K562 (cell line): ENCODE measurements around the gene TTLL11. TPM values are rescaled to one million over a fixed set of nuclear protein-coding genes. Genes with fewer than 3 reads are reported as not detected.

Source experiments
- ATAC-seq: fragments of 200-7000 bp; cut with Tn5 transposase; 3 replicates; pipeline ENCODE4 v1.9.1; 2020; ENCODE audit warnings: moderate library complexity
- BruUV-seq: library from RNA; stranded (reverse); fragments of 400-500 nt; replicated peaks from 2 replicates; lab custom pipeline; 2021; lab: Mats Ljungman, UMichigan
- CTCF ChIA-PET: fragments of 300-600 bp; formaldehyde crosslinking; extraction: SDS; loops from one replicate; lab custom pipeline; 2021; ENCODE audit warnings: low intra/inter-chr PET ratio; lab: Yijun Ruan, JAX
- POLR2A ChIA-PET: fragments of 300-600, 350-650 bp; sonication (Branson Sonifier 250); formaldehyde crosslinking; extraction: SDS; loops from one replicate; lab custom pipeline; 2021; ENCODE audit warnings: antibody characterized with exemption, inconsistent platforms; lab: Yijun Ruan, JAX
- DNase-seq, 4 experiments: peaks; one replicate each; pipeline versions ENCODE4 v3.0.0 to v3.0.0-alpha.2; 2011 to 2018; ENCODE audit warnings: low spot score in 3 of 4, mixed read lengths in 3 of 4; ENCODE audit errors: extremely low read depth in 1 of 4
- FAIRE-seq: peaks from 2 replicates; lab custom pipeline; 2011; peaks lifted over from hg19 to GRCh38; lab: Jason Lieb, UNC
- H2AFZ ChIP-seq: 2 replicates; pipeline ENCODE4 v1.6.0; 2011; ENCODE audit warnings: low read depth, low read length, control low read depth, inconsistent platforms
- H3K27ac ChIP-seq: fragments of 200-600 bp; 3 replicates; pipeline ENCODE4 v1.8.0; 2011; ENCODE audit warnings: low read depth, mild to moderate bottlenecking, control low read depth, inconsistent platforms, low read length, moderate library complexity, mixed read lengths; ENCODE audit errors: extremely low read depth
- H3K27me3 ChIP-seq, 2 experiments: fragments of 300-600 bp in 1 of 2; 2 replicates in 1 of 2; 3 replicates in 1 of 2; pipeline versions ENCODE4 v1.6.0 to v1.8.0; 2011; ENCODE audit warnings: inconsistent platforms in 2 of 2, low read length in 2 of 2, mild to moderate bottlenecking in 1 of 2, mixed read lengths in 1 of 2, moderate library complexity in 1 of 2; ENCODE audit not compliant: control insufficient read depth in 2 of 2, insufficient read depth in 2 of 2
- H3K36me3 ChIP-seq: fragments of 300-600 bp; 3 replicates; pipeline ENCODE4 v1.8.0; 2011; ENCODE audit warnings: mild to moderate bottlenecking, low read length, inconsistent platforms; ENCODE audit not compliant: control insufficient read depth, insufficient read depth
- H3K4me1 ChIP-seq, 2 experiments: fragments of 200-600 bp in 1 of 2; replicated peaks in 1 of 2; 2 replicates in 1 of 2; 3 replicates in 1 of 2; pipeline versions ENCODE4 v1.5.1 to v1.8.0; 2011; ENCODE audit warnings: inconsistent platforms in 2 of 2, low read length in 2 of 2, mild to moderate bottlenecking in 1 of 2, mixed read lengths in 1 of 2, moderate library complexity in 1 of 2; ENCODE audit not compliant: control insufficient read depth in 2 of 2, insufficient read depth in 2 of 2
- H3K4me2 ChIP-seq: 2 replicates; pipeline ENCODE4 v1.6.1; 2011; ENCODE audit warnings: low read length, control low read depth, inconsistent platforms, mixed read lengths; ENCODE audit not compliant: insufficient read depth
- H3K4me3 ChIP-seq: fragments of 200-600 bp; sonication (generic), shearing (Covaris generic); 2 replicates; pipeline ENCODE4 v1.5.1; 2016; ENCODE audit warnings: control low read depth, inconsistent platforms
- H3K79me2 ChIP-seq: fragments of 200-600 bp; 3 replicates; pipeline ENCODE4 v1.8.0; 2011; ENCODE audit warnings: low read length, inconsistent platforms; ENCODE audit not compliant: control insufficient read depth, insufficient read depth
- H3K9ac ChIP-seq, 2 experiments: 2 replicates each; pipeline versions ENCODE4 v1.6.0 to v1.6.1; 2011; ENCODE audit warnings: low read depth in 2 of 2, low read length in 2 of 2, control low read depth in 1 of 2, inconsistent platforms in 1 of 2, mild to moderate bottlenecking in 1 of 2, mixed read lengths in 1 of 2; ENCODE audit not compliant: insufficient read depth in 1 of 2
- H3K9me1 ChIP-seq: one replicate; pipeline ENCODE4 v1.6.0; 2011; ENCODE audit warnings: inconsistent platforms, mild to moderate bottlenecking, low read length, moderate library complexity; ENCODE audit not compliant: control insufficient read depth, insufficient read depth
- H3K9me3 ChIP-seq: replicated peaks from 2 replicates; pipeline ENCODE4 v1.5.1; 2011; ENCODE audit warnings: low read depth, low read length, inconsistent platforms; ENCODE audit not compliant: control insufficient read depth, insufficient read depth
- H4K20me1 ChIP-seq: replicated peaks from 2 replicates; pipeline ENCODE4 v1.6.1; 2011; ENCODE audit warnings: low read length, inconsistent platforms, mixed read lengths; ENCODE audit not compliant: control insufficient read depth, insufficient read depth
- BCOR ChIP-seq: fragments of 450-650 bp; IDR thresholded peaks from 2 replicates; pipeline ENCODE4 v1.6.1; 2016
- HNRNPUL1 ChIP-seq: fragments of 200-400 bp; formaldehyde crosslinking; IDR thresholded peaks from 2 replicates; pipeline ENCODE4 v1.6.1; 2017; ENCODE audit warnings: low read length
- KDM1A ChIP-seq, 2 experiments: fragments of 450-650 bp; IDR thresholded peaks; 2 replicates each; pipeline ENCODE4 v1.6.1; 2016; ENCODE audit warnings: mild to moderate bottlenecking in 2 of 2
- RBM25 ChIP-seq: fragments of 200-400 bp; formaldehyde crosslinking; IDR thresholded peaks from 2 replicates; pipeline ENCODE4 v1.6.1; 2018; ENCODE audit warnings: low read length, low read depth, moderate library complexity; ENCODE audit not compliant: severe bottlenecking
- RCOR1 ChIP-seq, 2 experiments: IDR thresholded peaks; 2 replicates each; pipeline ENCODE4 v1.6.1; 2012; ENCODE audit warnings: low read depth in 2 of 2, low read length in 2 of 2, borderline replicate concordance in 1 of 2, improper control_type of control experiment in 1 of 2
- ZNF584 ChIP-seq: fragments of 200-800 bp; sonication (Bioruptor generic); IDR thresholded peaks from 2 replicates; pipeline ENCODE4 v1.6.1; 2016; ENCODE audit warnings: low read depth, mild to moderate bottlenecking, missing genetic modification characterization, missing compliant biosample characterization
- ZNF668 ChIP-seq: fragments of 250-450 bp; sonication (Bioruptor Pico); IDR thresholded peaks from 2 replicates; pipeline ENCODE4 v1.8.0; 2022; ENCODE audit warnings: mild to moderate bottlenecking, inconsistent platforms
- WGBS: fragments of 100-300 bp; shearing (Covaris generic); methylation state at CpG from one replicate; pipeline ENCODE4 v1.1.6; 2016; ENCODE audit warnings: low coverage, mixed read lengths; ENCODE audit not compliant: insufficient coverage; ENCODE audit errors: missing lambda C conversion rate; 5-methylcytosine and 5-hydroxymethylcytosine counted together
- in situ Hi-C: fragments of 300-500 bp; cut with MboI; formaldehyde crosslinking; loops from 4 replicates; pipeline ENCODE4 v1.15.0; 2018; ENCODE audit warnings: inconsistent platforms, mixed read lengths
- intact Hi-C: fragments of 100-400 bp; cut with micrococcal nuclease; formaldehyde crosslinking; loops from 2 replicates; pipeline ENCODE4 v1.14.2; 2022
- polyA plus RNA-seq, 8 experiments: library from polyadenylated mRNA; depleted of rRNA in 4 of 8; stranded (reverse) in 5 of 8; unstranded in 3 of 8; fragments of >200 nt; fragmentation: Nextera tagmentation in 2 of 8; fragmentation: Illumina TruSeq in 1 of 8; extraction: Ambion mirVana in 2 of 8; extraction: Trizol in 1 of 8; gene quantifications; 2 replicates each; pipeline versions ENCODE4 v1.2.1 to v1.2.3, GENCODE V29; 2011 to 2014; ENCODE audit warnings: inconsistent platforms in 1 of 8, missing spikeins in 1 of 8
- total RNA-seq, 7 experiments: library from RNA; depleted of rRNA in 6 of 7; stranded (reverse); fragments of >200 nt in 6 of 7; fragmentation: Illumina TruSeq in 2 of 7; extraction: Trizol in 2 of 7; gene quantifications; 2 replicates each; pipeline versions ENCODE4 v1.2.1 to v1.2.3, GENCODE V29; 2011 to 2021; ENCODE audit warnings: low replicate concordance in 1 of 7
- TF ChIP-seq, protein P1 (sequence below): sonication (generic); formaldehyde crosslinking; IDR thresholded peaks from 2 replicates; pipeline ENCODE4 v1.8.0; 2022; ENCODE audit warnings: missing genetic modification reagents, mild to moderate bottlenecking, borderline replicate concordance

The TTLL11 gene
- total and polyA plus RNA-seq, 9 of the 15 experiments (the other 6 are each of a cell fraction or from before 2014, with no cell fraction given), result 0.83 to 4.4 (median 2.7) TPM

DNA sequence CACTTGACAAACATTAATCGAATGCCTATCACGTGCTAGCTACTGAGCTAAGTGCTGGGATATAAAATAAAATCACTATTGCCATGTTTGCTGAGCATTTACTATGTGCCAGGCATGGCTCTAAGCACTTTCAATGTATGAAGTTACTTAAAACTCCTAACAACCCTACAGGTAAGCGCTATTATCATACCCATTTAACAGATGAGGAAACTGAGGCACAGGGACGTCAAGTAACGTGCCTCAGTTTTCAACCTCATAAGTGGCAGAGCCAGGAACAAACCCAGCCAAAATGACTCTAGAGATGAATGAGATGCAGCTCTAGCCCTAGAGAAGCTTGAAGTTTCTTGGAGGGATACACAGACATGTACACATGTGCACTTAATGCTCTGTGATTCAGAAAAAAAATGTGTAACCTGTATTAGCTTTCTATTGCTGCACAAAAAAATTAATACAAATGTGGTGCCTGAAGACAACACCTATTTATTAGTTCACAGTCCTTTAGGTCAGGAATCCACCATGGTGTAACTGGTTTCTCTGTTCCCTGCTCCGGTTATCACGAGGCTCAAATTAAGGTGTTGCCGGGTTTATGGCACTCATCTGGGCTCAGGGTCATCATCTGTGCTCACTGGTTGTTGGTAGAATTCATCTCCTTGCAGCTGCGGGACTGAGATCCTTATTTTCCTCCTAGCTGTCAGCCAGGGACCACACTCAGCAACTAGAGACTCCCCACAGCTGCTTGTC, 33.7 kb downstream of the TTLL11 start:
- no peak overlapping the region; the same call in 1 of the 2 replicates for H3K4me2 ChIP-seq
- no peaks in the 10 kb centered on the region for H3K36me3 ChIP-seq
- intact Hi-C loops (no loop called here), in situ Hi-C loops (no loop called here)
- H4K20me1 ChIP-seq, result peaks cover 17% of the 10 kb centered on the region; the same call in 1 of the 2 replicates
- CTCF ChIA-PET, result no interaction called here
- H3K9ac ChIP-seq, result no peak overlapping the region
- ATAC-seq (no peak), DNase-seq (no peak), FAIRE-seq (no peak)
- 43% methylated on average over 9 of the region's 9 CpGs for WGBS
- H3K9me1 ChIP-seq, result peaks cover 5% of the 10 kb centered on the region
- no TSS peak for BruUV-seq
- POLR2A ChIA-PET, result no interaction called here
- no peak overlapping the region for H3K27ac ChIP-seq
- H3K9me3 ChIP-seq, result no peaks in the 10 kb centered on the region
- peaks cover 0 to 11% of the 10 kb centered on the region in 2 experiments; a peak in 3 of 5 replicates for H3K4me1 ChIP-seq
- TF ChIP-seq ZNF668 (CRISPR knock-in tag), result no peak
- TF ChIP-seq KDM1A (IDR thresholded peaks at IDR 0.05), result 0 out of 4 replicates have a peak, but pooled peaks of 1 of the 2 experiments have one; percentile 26
- TF ChIP-seq RCOR1 (IDR thresholded peaks at IDR 0.05; ENCODE audit: borderline replicate concordance in 1 of 2, low read depth in 2 of 2, low read length in 2 of 2), result 0 out of 4 replicates have a peak, but pooled peaks of 1 of the 2 experiments have one; percentile 40
- TF ChIP-seq BCOR, result peak; percentile 69; the same call in 1 of the 2 replicates
- peak; percentile 77 for TF ChIP-seq RBM25
- TF ChIP-seq ZNF584 (CRISPR knock-in tag), result no peak
- no peak for TF ChIP-seq HNRNPUL1
- TF ChIP-seq, protein P1, sequence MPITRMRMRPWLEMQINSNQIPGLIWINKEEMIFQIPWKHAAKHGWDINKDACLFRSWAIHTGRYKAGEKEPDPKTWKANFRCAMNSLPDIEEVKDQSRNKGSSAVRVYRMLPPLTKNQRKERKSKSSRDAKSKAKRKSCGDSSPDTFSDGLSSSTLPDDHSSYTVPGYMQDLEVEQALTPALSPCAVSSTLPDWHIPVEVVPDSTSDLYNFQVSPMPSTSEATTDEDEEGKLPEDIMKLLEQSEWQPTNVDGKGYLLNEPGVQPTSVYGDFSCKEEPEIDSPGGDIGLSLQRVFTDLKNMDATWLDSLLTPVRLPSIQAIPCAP (CRISPR knock-in tag), result no peak
- no peaks in the 10 kb centered on the region for H3K79me2 ChIP-seq
- H3K27me3 ChIP-seq, result no peaks in the 10 kb centered on the region
- H3K4me3 ChIP-seq, result no peak overlapping the region
- no peak overlapping the region for H2AFZ ChIP-seq
